A673 (cell line): Measurements from ENCODE around the gene NOP56. TPM values are rescaled to one million over a fixed set of nuclear protein-coding genes. Genes with fewer than 3 reads are reported as not detected.

Source experiments
- BruUV-seq: library from RNA; stranded (reverse); fragments of 400-500 nt; replicated peaks from 2 replicates; lab custom pipeline; 2021; lab: Mats Ljungman, UMichigan
- CTCF ChIA-PET: fragments of 300-600 bp; sonication (Branson Sonifier 250); formaldehyde crosslinking; loops from one replicate; lab custom pipeline; 2022; ENCODE audit warnings: antibody characterized with exemption; lab: Charles Lee
- POLR2A ChIA-PET: fragments of 300-600 bp; sonication (Branson Sonifier 250); formaldehyde crosslinking; loops from one replicate; lab custom pipeline; 2022; ENCODE audit warnings: antibody characterized with exemption; ENCODE audit not compliant: low non-redundant PET; lab: Charles Lee
- DNase-seq: peaks from one replicate; pipeline ENCODE4 v3.0.0-alpha.2; 2015; ENCODE audit warnings: low spot score
- H3K27ac ChIP-seq: fragments of 200-600 bp; sonication (generic); 2 replicates; pipeline ENCODE4 v1.5.1; 2016; ENCODE audit warnings: mixed run types, low read depth, mild to moderate bottlenecking, mixed read lengths, antibody characterized with exemption, low read length; ENCODE audit not compliant: poor library complexity, severe bottlenecking
- H3K27me3 ChIP-seq: fragments of 200-600 bp; sonication (generic); replicated peaks from 2 replicates; pipeline ENCODE4 v1.6.1; 2017; ENCODE audit warnings: mixed run types, low read depth, mild to moderate bottlenecking, mixed read lengths, antibody characterized with exemption, low read length; ENCODE audit not compliant: insufficient read depth, poor library complexity
- H3K36me3 ChIP-seq: fragments of 200-600 bp; sonication (generic); 2 replicates; pipeline ENCODE4 v1.6.1; 2016; ENCODE audit warnings: mixed run types, mild to moderate bottlenecking, mixed read lengths, antibody characterized with exemption, low read length; ENCODE audit not compliant: insufficient read depth, poor library complexity, severe bottlenecking
- H3K4me1 ChIP-seq: fragments of 200-600 bp; sonication (generic); 2 replicates; pipeline ENCODE4 v1.6.1; 2017; ENCODE audit warnings: mixed run types, mild to moderate bottlenecking, mixed read lengths, antibody characterized with exemption, low read length; ENCODE audit not compliant: insufficient read depth, poor library complexity, severe bottlenecking
- H3K4me3 ChIP-seq: fragments of 200-600 bp; sonication (generic); 2 replicates; pipeline ENCODE4 v1.5.1; 2016; ENCODE audit warnings: low read depth, mixed run types, mild to moderate bottlenecking, mixed read lengths, low read length; ENCODE audit not compliant: poor library complexity, severe bottlenecking
- H3K9me3 ChIP-seq: fragments of 200-600 bp; sonication (generic); 2 replicates; pipeline ENCODE4 v1.6.1; 2016; ENCODE audit warnings: mixed run types, low read depth, mild to moderate bottlenecking, mixed read lengths, antibody characterized with exemption, low read length; ENCODE audit not compliant: poor library complexity, severe bottlenecking
- CTCF ChIP-seq: fragments of 300-800, 200-600 bp; sonication (generic); conservative IDR thresholded peaks from 2 replicates; pipeline ENCODE4 v1.5.1; 2017; ENCODE audit warnings: low read depth, mild to moderate bottlenecking, antibody characterized with exemption, low read length, moderate library complexity, mixed read lengths
- EZH2 ChIP-seq: fragments of 200-600 bp; sonication (generic); IDR thresholded peaks from 2 replicates; pipeline ENCODE4 v1.6.1; 2017; ENCODE audit warnings: borderline replicate concordance, low read depth, mild to moderate bottlenecking, mixed read lengths, antibody characterized with exemption, low read length; ENCODE audit not compliant: poor library complexity, severe bottlenecking
- intact Hi-C: fragments of 100-400 bp; cut with micrococcal nuclease; formaldehyde crosslinking; loops from one replicate; pipeline ENCODE4 v1.10.0; 2022; ENCODE audit not compliant: unreplicated experiment
- total RNA-seq: library from RNA; stranded (reverse); gene quantifications from 2 replicates; pipeline ENCODE4 v1.2.3, GENCODE V29; 2021

The NOP56 gene
- total RNA-seq, 1 experiment from 2014 or later, result 704 TPM

DNA sequence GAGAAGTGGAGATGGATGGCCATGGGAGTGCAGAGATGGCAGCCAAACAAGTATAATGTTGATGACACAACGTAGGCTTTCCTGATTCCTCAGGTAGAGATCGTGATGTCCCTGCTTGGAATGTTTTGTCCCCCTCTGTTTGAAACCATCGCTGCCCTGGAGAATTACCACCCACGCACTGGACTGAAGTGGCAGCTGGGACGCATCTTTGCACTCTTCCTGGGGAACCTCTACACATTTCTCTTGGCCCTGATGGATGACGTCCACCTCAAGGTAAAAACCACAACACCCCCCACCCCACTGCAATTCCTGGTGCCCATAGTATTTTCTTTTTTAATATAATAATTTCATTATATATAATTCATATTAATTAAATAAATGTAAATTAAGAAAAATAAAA is 42.1 kb upstream of the NOP56 start:
- Histone ChIP-seq H3K4me1 (no peaks in the 10 kb centered on the region), H3K27me3 (no peaks in the 10 kb centered on the region), H3K27ac (no peak overlapping the region), H3K9me3 (peaks cover 12% of the 10 kb centered on the region), H3K36me3 (no peaks in the 10 kb centered on the region), H3K4me3 (no peak overlapping the region)
- ChIA-PET CTCF (no interaction called here), POLR2A (no interaction called here)
- DNase-seq, result no peak
- BruUV-seq, result no TSS peak
- no peak for TF ChIP-seq EZH2
- intact Hi-C loops, result no loop called here

DNA sequence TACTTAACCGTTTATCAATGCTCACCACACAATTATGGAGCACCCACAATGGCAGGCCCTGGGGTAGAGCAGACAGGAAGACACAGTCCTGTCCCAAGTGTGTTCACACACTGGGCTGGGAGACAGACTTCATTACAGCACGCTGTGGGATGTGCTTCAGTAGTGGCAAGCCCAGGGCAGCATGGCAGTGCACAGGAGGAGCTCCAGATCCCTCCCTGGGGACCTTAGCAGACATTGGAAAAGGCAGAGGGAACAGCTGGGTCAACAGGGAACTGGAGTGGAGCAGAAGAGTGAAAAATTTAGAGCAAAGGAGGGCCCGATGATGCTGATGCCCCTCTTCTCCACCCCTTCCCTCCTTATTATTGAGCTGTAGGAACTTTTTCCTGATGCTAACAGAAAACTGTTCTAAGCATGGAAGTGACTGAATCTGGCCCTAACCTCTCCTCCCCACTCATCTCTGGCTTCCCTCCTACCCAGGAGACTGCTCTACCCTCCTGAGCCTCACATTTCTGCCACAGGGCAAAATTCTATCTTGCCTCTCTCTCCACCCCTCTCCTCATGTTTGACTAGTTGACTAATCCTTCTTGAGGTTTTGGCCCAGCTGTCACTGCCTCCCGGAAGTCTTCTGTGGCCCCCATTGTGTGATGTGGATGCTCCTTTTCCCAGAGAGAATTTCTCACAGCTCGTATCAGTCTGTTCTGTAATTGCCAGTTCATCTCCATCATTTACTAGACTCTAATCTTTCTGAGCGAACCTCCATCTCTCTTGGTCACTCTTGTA is 41.3 kb upstream of the NOP56 start:
- ChIA-PET POLR2A (no interaction called here), CTCF (no interaction called here)
- no peak overlapping the region for H3K27ac ChIP-seq
- BruUV-seq, result no TSS peak
- no peaks in the 10 kb centered on the region for H3K27me3 ChIP-seq
- no peak overlapping the region for H3K4me3 ChIP-seq
- H3K9me3 ChIP-seq, result peaks cover 5% of the 10 kb centered on the region
- intact Hi-C loops, result no loop called here
- H3K4me1 ChIP-seq, result no peaks in the 10 kb centered on the region
- no peak for DNase-seq
- H3K36me3 ChIP-seq, result no peaks in the 10 kb centered on the region
- no peak for TF ChIP-seq EZH2

DNA sequence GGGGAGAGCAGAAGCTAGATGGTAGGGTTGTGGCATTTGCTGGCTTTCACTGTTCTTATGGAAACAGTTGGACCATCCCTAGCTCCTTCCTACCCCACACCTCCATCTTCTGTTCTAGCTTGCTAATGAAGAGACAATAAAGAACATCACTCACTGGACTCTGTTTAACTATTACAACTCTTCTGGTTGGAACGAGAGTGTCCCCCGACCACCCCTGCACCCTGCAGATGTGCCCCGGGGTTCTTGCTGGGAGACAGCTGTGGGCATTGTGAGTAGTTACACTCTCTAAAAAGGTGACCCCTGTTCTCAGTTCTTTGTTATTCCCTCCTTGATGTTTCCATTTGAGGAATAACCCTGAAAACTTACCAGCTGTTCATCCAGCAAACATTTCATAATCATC is 40.4 kb upstream of the NOP56 start:
- Histone ChIP-seq H3K4me1 (no peaks in the 10 kb centered on the region), H3K4me3 (no peak overlapping the region), H3K27ac (no peak overlapping the region), H3K9me3 (peaks cover 2% of the 10 kb centered on the region), H3K36me3 (no peaks in the 10 kb centered on the region), H3K27me3 (no peaks in the 10 kb centered on the region)
- CTCF ChIA-PET, result no interaction called here
- intact Hi-C loops, result no loop called here
- POLR2A ChIA-PET, result no interaction called here
- no peak for DNase-seq
- BruUV-seq, result no TSS peak
- no peak for TF ChIP-seq CTCF
- TF ChIP-seq EZH2, result no peak

GRCh38 chr20:2616634-2617033 is 35.8 kb upstream of the NOP56 start:
- no peak overlapping the region for H3K4me3 ChIP-seq
- intact Hi-C loops, result no loop called here
- TF ChIP-seq CTCF (no peak), EZH2 (no peak)
- no peaks in the 10 kb centered on the region for H3K27me3 ChIP-seq
- no peak for DNase-seq
- BruUV-seq, result no TSS peak
- ChIA-PET POLR2A (no interaction called here), CTCF (no interaction called here)
- H3K4me1 ChIP-seq, result no peaks in the 10 kb centered on the region
- H3K27ac ChIP-seq, result no peak overlapping the region
- H3K36me3 ChIP-seq, result no peaks in the 10 kb centered on the region
- H3K9me3 ChIP-seq, result no peaks in the 10 kb centered on the region
